ACC112 (cell line): ENCODE results near the gene KCNMA1.

Experiments
- H2AFZ ChIP-seq: fragments of 200-600 bp; sonication (generic); one replicate; pipeline ENCODE4 v1.6.0; 2017; ENCODE audit warnings: antibody characterized with exemption, low read length; ENCODE audit not compliant: unreplicated experiment
- H3K27ac ChIP-seq: fragments of 200-600 bp; sonication (generic); 2 replicates; pipeline ENCODE4 v1.5.1; 2014; ENCODE audit warnings: low read depth, mild to moderate bottlenecking, antibody characterized with exemption, low read length, moderate library complexity
- H3K27me3 ChIP-seq: fragments of 200-600 bp; sonication (generic); 2 replicates; pipeline ENCODE4 v1.6.1; 2014; ENCODE audit warnings: mild to moderate bottlenecking, antibody characterized with exemption, low read length, moderate library complexity, mixed read lengths; ENCODE audit not compliant: insufficient read depth
- H3K36me3 ChIP-seq: fragments of 200-600 bp; sonication (generic); 2 replicates; pipeline ENCODE4 v1.6.1; 2016; ENCODE audit warnings: mild to moderate bottlenecking, antibody characterized with exemption, low read length, moderate library complexity, mixed read lengths; ENCODE audit not compliant: insufficient read depth
- H3K4me1 ChIP-seq: fragments of 200-600 bp; sonication (generic); one replicate; pipeline ENCODE4 v1.6.1; 2016; ENCODE audit warnings: low read length, mixed read lengths; ENCODE audit not compliant: insufficient read depth, unreplicated experiment, control insufficient read depth
- H3K4me3 ChIP-seq: fragments of 200-600 bp; sonication (generic); 2 replicates; pipeline ENCODE4 v1.5.1; 2014; ENCODE audit warnings: mild to moderate bottlenecking, low read depth, low read length
- H3K79me2 ChIP-seq: fragments of 200-600 bp; sonication (generic); one replicate; pipeline ENCODE4 v1.6.0; 2016; ENCODE audit warnings: low read length; ENCODE audit not compliant: control insufficient read depth, unreplicated experiment, insufficient read depth

KCNMA1 gene

GRCh38 chr10:76885816-76886215, 751.8 kb downstream of the KCNMA1 start:
- Histone ChIP-seq H3K4me1 (peaks cover 5% of the 10 kb centered on the region), H3K4me3 (no peak overlapping the region), H2AFZ (no peak overlapping the region), H3K27me3 (no peaks in the 10 kb centered on the region), H3K36me3 (no peaks in the 10 kb centered on the region), H3K79me2 (no peaks in the 10 kb centered on the region), H3K27ac (no peak overlapping the region)

DNA sequence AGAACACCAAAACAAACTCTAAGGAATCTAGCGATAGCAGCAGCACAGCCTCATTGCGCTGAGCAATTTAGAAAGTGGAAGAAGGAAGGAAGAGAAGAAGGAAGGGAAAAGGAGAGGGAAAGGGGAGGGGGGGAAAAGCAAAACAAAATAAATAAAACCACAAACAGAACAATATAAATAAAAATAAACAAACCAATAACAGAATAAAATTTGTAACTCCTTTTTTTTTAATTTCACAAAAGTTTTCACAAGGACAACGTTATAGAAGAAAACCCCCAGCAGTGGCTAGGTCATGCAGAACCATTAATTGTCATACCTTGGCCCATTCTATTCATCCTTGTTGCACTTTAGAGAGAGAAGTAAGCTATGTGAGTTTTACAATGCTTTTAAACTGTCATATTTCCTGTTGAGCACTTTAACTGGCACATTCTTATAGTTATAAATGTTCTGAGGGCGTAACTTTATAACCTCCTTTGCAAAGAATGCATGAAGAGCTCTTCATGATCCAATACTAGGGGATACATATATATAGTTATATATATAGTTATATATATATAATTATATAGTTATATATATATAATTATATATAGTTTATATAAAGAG, 752.8 kb downstream of the KCNMA1 start:
- no peaks in the 10 kb centered on the region for H3K79me2 ChIP-seq
- H3K27ac ChIP-seq: no peak overlapping the region
- peaks cover 5% of the 10 kb centered on the region for H3K4me1 ChIP-seq
- no peak overlapping the region for H3K4me3 ChIP-seq
- H2AFZ ChIP-seq: no peak overlapping the region
- no peaks in the 10 kb centered on the region for H3K36me3 ChIP-seq
- H3K27me3 ChIP-seq: no peaks in the 10 kb centered on the region

GRCh38 chr10:76883596-76883995, 754.0 kb downstream of the KCNMA1 start:
- Histone ChIP-seq H3K36me3 (no peaks in the 10 kb centered on the region), H3K4me3 (no peak overlapping the region), H3K79me2 (no peaks in the 10 kb centered on the region), H3K27ac (no peak overlapping the region), H3K27me3 (no peaks in the 10 kb centered on the region), H3K4me1 (peaks cover 5% of the 10 kb centered on the region), H2AFZ (no peak overlapping the region)

- no peaks in the 10 kb centered on the region for H3K36me3 ChIP-seq
- no peak overlapping the region for H2AFZ ChIP-seq
- H3K79me2 ChIP-seq: no peaks in the 10 kb centered on the region
- H3K4me3 ChIP-seq: no peak overlapping the region
- H3K27me3 ChIP-seq: no peaks in the 10 kb centered on the region
- H3K27ac ChIP-seq: no peak overlapping the region
- H3K4me1 ChIP-seq: peaks cover 5% of the 10 kb centered on the region
These were observed 754.8 kb downstream of the KCNMA1 start for GRCh38 chr10:76882796-76883195.

DNA sequence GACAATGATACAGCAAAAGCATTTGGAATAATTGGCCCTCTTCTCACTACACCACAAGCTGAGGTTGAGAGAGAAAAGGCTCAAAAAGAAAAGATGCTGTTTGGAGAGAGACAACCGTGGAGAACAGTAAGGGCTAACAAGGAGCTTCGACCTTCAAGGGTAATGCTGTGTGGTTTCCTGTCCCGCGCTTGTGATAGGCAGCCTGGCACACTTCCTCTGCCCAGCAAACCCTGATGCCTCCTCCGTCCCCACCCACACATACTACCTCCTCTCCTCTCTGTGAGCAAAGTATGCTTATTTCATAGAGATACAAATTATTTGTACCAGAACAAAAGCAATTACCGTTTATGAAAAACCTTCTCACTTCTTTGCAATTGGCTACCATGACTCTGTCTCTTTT, 755.4 kb downstream of the KCNMA1 start:
- no peak overlapping the region for H3K27ac ChIP-seq
- H2AFZ ChIP-seq: no peak overlapping the region
- peaks cover 5% of the 10 kb centered on the region for H3K4me1 ChIP-seq
- no peaks in the 10 kb centered on the region for H3K79me2 ChIP-seq
- H3K4me3 ChIP-seq: no peak overlapping the region
- no peaks in the 10 kb centered on the region for H3K36me3 ChIP-seq
- H3K27me3 ChIP-seq: no peaks in the 10 kb centered on the region

- H3K27ac ChIP-seq: no peak overlapping the region
These were observed 756.0 kb downstream of the KCNMA1 start for GRCh38 chr10:76881477-76882220.

GRCh38 chr10:76880931-76881330, 756.7 kb downstream of the KCNMA1 start:
- no peaks in the 10 kb centered on the region for H3K27me3 ChIP-seq
- peaks cover 5% of the 10 kb centered on the region for H3K4me1 ChIP-seq
- no peaks in the 10 kb centered on the region for H3K79me2 ChIP-seq
- H2AFZ ChIP-seq: no peak overlapping the region
- H3K4me3 ChIP-seq: no peak overlapping the region
- no peak overlapping the region for H3K27ac ChIP-seq
- H3K36me3 ChIP-seq: no peaks in the 10 kb centered on the region

More at GRCh38 chr10:76881477-76882220, 756.0 kb downstream of the KCNMA1 start:
- Histone ChIP-seq H2AFZ (no peak overlapping the region), H3K4me1 (peaks cover 5% of the 10 kb centered on the region), H3K79me2 (no peaks in the 10 kb centered on the region), H3K36me3 (no peaks in the 10 kb centered on the region), H3K27me3 (no peaks in the 10 kb centered on the region), H3K4me3 (no peak overlapping the region)

DNA sequence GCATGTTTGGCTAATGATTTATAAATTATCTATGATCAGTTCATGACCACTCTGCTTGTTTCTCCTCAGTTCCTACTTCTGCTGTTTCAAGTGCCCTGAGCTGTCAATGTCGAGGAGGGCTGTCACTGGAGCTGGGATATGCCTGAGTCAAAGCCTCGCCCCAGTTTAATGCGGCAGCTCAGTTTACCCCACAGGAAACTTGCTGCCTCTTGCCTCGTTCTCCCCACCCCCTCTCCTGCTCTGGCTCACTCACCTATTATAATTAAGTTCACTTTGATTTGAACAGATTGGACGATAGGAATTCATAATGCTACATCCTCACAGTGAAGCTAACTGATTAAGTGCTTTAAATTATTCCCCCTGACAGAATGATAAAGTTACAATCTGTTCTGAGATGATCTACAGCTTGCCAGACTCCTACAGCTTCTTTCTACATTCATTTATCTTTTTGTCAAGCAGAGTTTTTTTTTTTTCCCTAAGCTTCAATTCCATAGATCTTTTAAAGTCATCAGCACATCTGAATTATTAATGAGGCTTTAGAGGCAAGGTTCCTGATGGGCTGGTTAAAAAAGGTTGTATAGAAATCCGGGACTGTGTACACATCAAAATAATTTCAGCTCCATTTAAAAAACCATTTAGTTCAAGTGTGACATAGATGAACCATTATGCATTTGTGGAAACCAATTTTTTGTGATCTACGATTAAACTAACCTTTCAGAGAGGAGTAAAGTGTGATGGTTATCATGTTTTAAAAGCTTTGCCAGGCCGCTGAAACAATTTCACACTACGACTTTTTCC, 758.3 kb downstream of the KCNMA1 start:
- Histone ChIP-seq H2AFZ (no peak overlapping the region), H3K4me1 (peaks cover 13% of the 10 kb centered on the region), H3K36me3 (no peaks in the 10 kb centered on the region), H3K4me3 (no peak overlapping the region), H3K27me3 (no peaks in the 10 kb centered on the region), H3K79me2 (no peaks in the 10 kb centered on the region), H3K27ac (no peak overlapping the region)

- no peak overlapping the region for H2AFZ ChIP-seq
- no peaks in the 10 kb centered on the region for H3K79me2 ChIP-seq
- peaks cover 21% of the 10 kb centered on the region for H3K4me1 ChIP-seq
- no peaks in the 10 kb centered on the region for H3K27me3 ChIP-seq
- H3K36me3 ChIP-seq: no peaks in the 10 kb centered on the region
- no peak overlapping the region for H3K4me3 ChIP-seq
- no peak overlapping the region for H3K27ac ChIP-seq
These were observed 759.1 kb downstream of the KCNMA1 start for GRCh38 chr10:76878514-76878913.

GRCh38 chr10:76874896-76875295, 762.7 kb downstream of the KCNMA1 start:
- Histone ChIP-seq H2AFZ (peak overlapping the region; percentile 47), H3K79me2 (no peaks in the 10 kb centered on the region), H3K4me1 (peaks cover 19% of the 10 kb centered on the region), H3K36me3 (no peaks in the 10 kb centered on the region), H3K4me3 (no peak overlapping the region), H3K27me3 (no peaks in the 10 kb centered on the region), H3K27ac (peak overlapping the region; percentile 42)
